Measurements from ENCODE around the gene NFKBIA.
"Not testable (repeated sequence)": the region's sequence is repeated elsewhere in the genome, so short reads cannot be mapped to it uniquely, and the experiment has no call there.

The NFKBIA gene

GRCh38 chr14:35380794-35381193, 23.8 kb downstream of the NFKBIA start:
- H3K79me2 ChIP-seq (ENCODE audit: insufficient read depth, low read length): no peaks in the 10 kb centered on the region
- H3K9ac ChIP-seq (ENCODE audit: low read depth, low read length): no peak overlapping the region
- H3K4me2 ChIP-seq (ENCODE audit: insufficient read depth, low read length): no peak overlapping the region
- H3K36me3 ChIP-seq (ENCODE audit: insufficient read depth, low read length): no peaks in the 10 kb centered on the region
- H2AFZ ChIP-seq (ENCODE audit: low read depth, low read length): no peak overlapping the region
- H3K9me3 ChIP-seq (ENCODE audit: insufficient read depth, low read length, severe bottlenecking): no peaks in the 10 kb centered on the region
- no peaks in the 10 kb centered on the region for H3K27me3 ChIP-seq (ENCODE audit: insufficient read depth, low read length, poor library complexity)
- no peak for ATAC-seq (ENCODE audit: insufficient read depth, low read depth)
- TF ChIP-seq EZH2 (IDR thresholded peaks at IDR 0.05; ENCODE audit: borderline replicate concordance, low read depth, low read length, severe bottlenecking): no peak
- TF ChIP-seq, protein P1, sequence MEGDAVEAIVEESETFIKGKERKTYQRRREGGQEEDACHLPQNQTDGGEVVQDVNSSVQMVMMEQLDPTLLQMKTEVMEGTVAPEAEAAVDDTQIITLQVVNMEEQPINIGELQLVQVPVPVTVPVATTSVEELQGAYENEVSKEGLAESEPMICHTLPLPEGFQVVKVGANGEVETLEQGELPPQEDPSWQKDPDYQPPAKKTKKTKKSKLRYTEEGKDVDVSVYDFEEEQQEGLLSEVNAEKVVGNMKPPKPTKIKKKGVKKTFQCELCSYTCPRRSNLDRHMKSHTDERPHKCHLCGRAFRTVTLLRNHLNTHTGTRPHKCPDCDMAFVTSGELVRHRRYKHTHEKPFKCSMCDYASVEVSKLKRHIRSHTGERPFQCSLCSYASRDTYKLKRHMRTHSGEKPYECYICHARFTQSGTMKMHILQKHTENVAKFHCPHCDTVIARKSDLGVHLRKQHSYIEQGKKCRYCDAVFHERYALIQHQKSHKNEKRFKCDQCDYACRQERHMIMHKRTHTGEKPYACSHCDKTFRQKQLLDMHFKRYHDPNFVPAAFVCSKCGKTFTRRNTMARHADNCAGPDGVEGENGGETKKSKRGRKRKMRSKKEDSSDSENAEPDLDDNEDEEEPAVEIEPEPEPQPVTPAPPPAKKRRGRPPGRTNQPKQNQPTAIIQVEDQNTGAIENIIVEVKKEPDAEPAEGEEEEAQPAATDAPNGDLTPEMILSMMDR (IDR thresholded peaks at IDR 0.05; ENCODE audit: borderline replicate concordance, extremely low read depth, low read length, poor library complexity, severe bottlenecking): no peak
- H4K20me1 ChIP-seq (ENCODE audit: insufficient read depth, low read length): no peaks in the 10 kb centered on the region
- no peak overlapping the region for H3K27ac ChIP-seq (ENCODE audit: low read length)
- no peak for DNase-seq
- no peak overlapping the region for H3K4me3 ChIP-seq (ENCODE audit: low read depth in 1 of 2, low read length in 2 of 2)
- H3K4me1 ChIP-seq (ENCODE audit: insufficient read depth, low read length): no peaks in the 10 kb centered on the region

GRCh38 chr14:35379234-35379933, 25.2 kb downstream of the NFKBIA start:
- not testable (repeated sequence) for H3K4me1 ChIP-seq (ENCODE audit: insufficient read depth, low read length); H3K4me2 ChIP-seq (ENCODE audit: insufficient read depth, low read length); H3K9ac ChIP-seq (ENCODE audit: low read depth, low read length); H3K9me3 ChIP-seq (ENCODE audit: insufficient read depth, low read length, severe bottlenecking); H3K27ac ChIP-seq (ENCODE audit: low read length); H3K79me2 ChIP-seq (ENCODE audit: insufficient read depth, low read length); H3K36me3 ChIP-seq (ENCODE audit: insufficient read depth, low read length); H3K4me3 ChIP-seq (ENCODE audit: low read depth in 1 of 2, low read length in 2 of 2); H2AFZ ChIP-seq (ENCODE audit: low read depth, low read length); H4K20me1 ChIP-seq (ENCODE audit: insufficient read depth, low read length); DNase-seq; H3K27me3 ChIP-seq (ENCODE audit: insufficient read depth, low read length, poor library complexity); ATAC-seq (ENCODE audit: insufficient read depth, low read depth)

GRCh38 chr14:35378425-35379233, 25.9 kb downstream of the NFKBIA start:
- ATAC-seq (ENCODE audit: insufficient read depth, low read depth) (no peak), DNase-seq (no peak)
- no peaks in the 10 kb centered on the region for H4K20me1 ChIP-seq (ENCODE audit: insufficient read depth, low read length)
- no peaks in the 10 kb centered on the region for H3K36me3 ChIP-seq (ENCODE audit: insufficient read depth, low read length)
- H3K79me2 ChIP-seq (ENCODE audit: insufficient read depth, low read length): no peaks in the 10 kb centered on the region
- TF ChIP-seq EZH2 (IDR thresholded peaks at IDR 0.05; ENCODE audit: borderline replicate concordance, low read depth, low read length, severe bottlenecking): no peak
- TF ChIP-seq, protein P1 (IDR thresholded peaks at IDR 0.05; ENCODE audit: borderline replicate concordance, extremely low read depth, low read length, poor library complexity, severe bottlenecking): no peak
- no peak overlapping the region for H3K9ac ChIP-seq (ENCODE audit: low read depth, low read length)
- no peaks in the 10 kb centered on the region for H3K27me3 ChIP-seq (ENCODE audit: insufficient read depth, low read length, poor library complexity)
- H3K4me3 ChIP-seq (ENCODE audit: low read depth in 1 of 2, low read length in 2 of 2): no peak overlapping the region
- H3K9me3 ChIP-seq (ENCODE audit: insufficient read depth, low read length, severe bottlenecking): no peaks in the 10 kb centered on the region
- H3K4me2 ChIP-seq (ENCODE audit: insufficient read depth, low read length): no peak overlapping the region
- H2AFZ ChIP-seq (ENCODE audit: low read depth, low read length): no peak overlapping the region
- H3K27ac ChIP-seq (ENCODE audit: low read length): no peak overlapping the region
- no peaks in the 10 kb centered on the region for H3K4me1 ChIP-seq (ENCODE audit: insufficient read depth, low read length)

- Histone ChIP-seq H3K4me2 (ENCODE audit: insufficient read depth, low read length) (no peak overlapping the region), H3K9me3 (ENCODE audit: insufficient read depth, low read length, severe bottlenecking) (peaks cover 3% of the 10 kb centered on the region), H3K4me3 (ENCODE audit: low read depth in 1 of 2, low read length in 2 of 2) (no peak overlapping the region), H3K36me3 (ENCODE audit: insufficient read depth, low read length) (no peaks in the 10 kb centered on the region), H3K9ac (ENCODE audit: low read depth, low read length) (no peak overlapping the region), H4K20me1 (ENCODE audit: insufficient read depth, low read length) (no peaks in the 10 kb centered on the region), H3K4me1 (ENCODE audit: insufficient read depth, low read length) (no peaks in the 10 kb centered on the region), H3K27ac (ENCODE audit: low read length) (no peak overlapping the region), H3K27me3 (ENCODE audit: insufficient read depth, low read length, poor library complexity) (no peaks in the 10 kb centered on the region), H3K79me2 (ENCODE audit: insufficient read depth, low read length) (no peaks in the 10 kb centered on the region), H2AFZ (ENCODE audit: low read depth, low read length) (no peak overlapping the region)
- no peak for TF ChIP-seq EZH2 (IDR thresholded peaks at IDR 0.05; ENCODE audit: borderline replicate concordance, low read depth, low read length, severe bottlenecking)
- TF ChIP-seq, protein P1 (IDR thresholded peaks at IDR 0.05; ENCODE audit: borderline replicate concordance, extremely low read depth, low read length, poor library complexity, severe bottlenecking): no peak
- ATAC-seq (ENCODE audit: insufficient read depth, low read depth) (no peak), DNase-seq (no peak)
These were observed 29.0 kb downstream of the NFKBIA start for GRCh38 chr14:35375558-35376025.

Measured in DND-41 (cell line).